Mucosa of gallbladder (tissue), 1 donor: ENCODE data around the gene ALK. TPM values are rescaled to one million over a fixed set of nuclear protein-coding genes. Genes with fewer than 3 reads are reported as not detected.
"Not testable (repeated sequence)": the region's sequence is repeated elsewhere in the genome, so short reads cannot be mapped to it uniquely, and the experiment has no call there.

Experiments
- DNase-seq: peaks from one replicate; pipeline ENCODE4 v3.0.0-alpha.2; 2020; ENCODE audit warnings: low spot score
- total RNA-seq: library from RNA; stranded (reverse); gene quantifications from one replicate; pipeline ENCODE4 v1.2.1, GENCODE V29; 2021
- donor health status: DM: no; HTN: no; CAD: no.

The ALK gene
- total RNA-seq, 1 donor from 2014 or later, result 0.20 TPM

- DNase-seq, result no peak
Measured at GRCh38 chr2:29755233-29755632, 166.2 kb downstream of the ALK start.

GRCh38 chr2:29753671-29754444 is 167.5 kb downstream of the ALK start:
- DNase-seq, result no peak

GRCh38 chr2:29751390-29751789 is 170.0 kb downstream of the ALK start:
- no peak for DNase-seq

GRCh38 chr2:29750463-29750862 is 170.9 kb downstream of the ALK start:
- not testable (repeated sequence) for DNase-seq

GRCh38 chr2:29749843-29750242 is 171.5 kb downstream of the ALK start:
- DNase-seq, result no peak

- no peak for DNase-seq
Measured at GRCh38 chr2:29749041-29749440, 172.3 kb downstream of the ALK start.

- no peak for DNase-seq
Measured at GRCh38 chr2:29747786-29748470, 173.5 kb downstream of the ALK start.

GRCh38 chr2:29744976-29745375 is 176.4 kb downstream of the ALK start:
- DNase-seq, result no peak

- no peak for DNase-seq
Measured at GRCh38 chr2:29743516-29743915, 177.9 kb downstream of the ALK start.

- no peak for DNase-seq
Measured at GRCh38 chr2:29742656-29743055, 178.7 kb downstream of the ALK start.

- DNase-seq, result no peak
Measured at GRCh38 chr2:29741132-29741531, 180.3 kb downstream of the ALK start.

- no peak for DNase-seq
Measured at GRCh38 chr2:29733965-29734364, 187.4 kb downstream of the ALK start.

- no peak for DNase-seq
Measured at GRCh38 chr2:29733213-29733612, 188.2 kb downstream of the ALK start.

- no peak for DNase-seq
Measured at GRCh38 chr2:29731948-29732347, 189.4 kb downstream of the ALK start.

- DNase-seq, result no peak
Measured at GRCh38 chr2:29729932-29730331, 191.5 kb downstream of the ALK start.

- DNase-seq, result no peak
Measured at GRCh38 chr2:29729401-29729800, 192.0 kb downstream of the ALK start.

- DNase-seq, result no peak
Measured at GRCh38 chr2:29726976-29727375, 194.4 kb downstream of the ALK start.

- DNase-seq, result peak; percentile 12
Measured at GRCh38 chr2:29725610-29726009, 195.8 kb downstream of the ALK start.

GRCh38 chr2:29724282-29724681 is 197.1 kb downstream of the ALK start:
- no peak for DNase-seq

GRCh38 chr2:29723255-29724001 is 198.0 kb downstream of the ALK start:
- DNase-seq, result peak; percentile 42

- DNase-seq, result no peak
Measured at GRCh38 chr2:29719639-29720038, 201.7 kb downstream of the ALK start.

- no peak for DNase-seq
Measured at GRCh38 chr2:29718076-29718686, 203.2 kb downstream of the ALK start.
